ENCODE data around the gene IL17RD.

The IL17RD gene

GRCh38 chr3:57097536-57097935, 67.6 kb downstream of the IL17RD start:
- DNase-seq (ENCODE audit: low read depth): no peak
- H3K4me3 ChIP-seq (ENCODE audit: low read depth, low read length): no peak overlapping the region
- no peak for TF ChIP-seq CTCF (IDR thresholded peaks at IDR 0.05; ENCODE audit: control insufficient read depth, extremely low read depth, insufficient read depth)

- no peak overlapping the region for H3K4me3 ChIP-seq (ENCODE audit: low read depth, low read length)
- DNase-seq (ENCODE audit: low read depth): no peak
- TF ChIP-seq CTCF (IDR thresholded peaks at IDR 0.05; ENCODE audit: control insufficient read depth, extremely low read depth, insufficient read depth): no peak
Observed at GRCh38 chr3:57095363-57095762, 69.8 kb downstream of the IL17RD start.

GRCh38 chr3:57094575-57094974, 70.6 kb downstream of the IL17RD start:
- H3K4me3 ChIP-seq (ENCODE audit: low read depth, low read length): no peak overlapping the region
- no peak for TF ChIP-seq CTCF (IDR thresholded peaks at IDR 0.05; ENCODE audit: control insufficient read depth, extremely low read depth, insufficient read depth)
- DNase-seq (ENCODE audit: low read depth): no peak

- no peak for TF ChIP-seq CTCF (IDR thresholded peaks at IDR 0.05; ENCODE audit: control insufficient read depth, extremely low read depth, insufficient read depth)
- no peak overlapping the region for H3K4me3 ChIP-seq (ENCODE audit: low read depth, low read length)
- DNase-seq (ENCODE audit: low read depth): no peak
Observed at GRCh38 chr3:57093971-57094535, 71.1 kb downstream of the IL17RD start.

- H3K4me3 ChIP-seq (ENCODE audit: low read depth, low read length): no peak overlapping the region
- DNase-seq (ENCODE audit: low read depth): no peak
- no peak for TF ChIP-seq CTCF (IDR thresholded peaks at IDR 0.05; ENCODE audit: control insufficient read depth, extremely low read depth, insufficient read depth)
Observed at GRCh38 chr3:57093489-57093888, 71.7 kb downstream of the IL17RD start.

GRCh38 chr3:57091521-57092273, 73.5 kb downstream of the IL17RD start:
- no peak for DNase-seq (ENCODE audit: low read depth)
- TF ChIP-seq CTCF (IDR thresholded peaks at IDR 0.05; ENCODE audit: control insufficient read depth, extremely low read depth, insufficient read depth): no peak

GRCh38 chr3:57089043-57089442, 76.1 kb downstream of the IL17RD start:
- no peak overlapping the region for H3K4me3 ChIP-seq (ENCODE audit: low read depth, low read length)
- TF ChIP-seq CTCF (IDR thresholded peaks at IDR 0.05; ENCODE audit: control insufficient read depth, extremely low read depth, insufficient read depth): no peak
- no peak for DNase-seq (ENCODE audit: low read depth)

More at GRCh38 chr3:57091521-57092273, 73.5 kb downstream of the IL17RD start:
- no peak overlapping the region for H3K4me3 ChIP-seq (ENCODE audit: low read depth, low read length)
